HepG2 (cell line): ENCODE results near the gene RPGRIP1. TPM values are rescaled to one million over a fixed set of nuclear protein-coding genes. Genes with fewer than 3 reads are reported as not detected.

Experiments
- FOXC1 ChIP-seq: sonication (generic); formaldehyde crosslinking; IDR thresholded peaks from 2 replicates; pipeline ENCODE4 v1.8.0; 2022; ENCODE audit warnings: mild to moderate bottlenecking, missing genetic modification reagents, borderline replicate concordance
- GABPB1 ChIP-seq: IDR thresholded peaks from 2 replicates; pipeline ENCODE4 v1.6.1; 2016; ENCODE audit warnings: mild to moderate bottlenecking, missing genetic modification reagents, moderate library complexity, missing compliant biosample characterization
- GPBP1L1 ChIP-seq: sonication (generic); formaldehyde crosslinking; IDR thresholded peaks from 2 replicates; pipeline ENCODE4 v1.5.0; 2020; ENCODE audit warnings: mild to moderate bottlenecking, missing genetic modification reagents
- HNF1B ChIP-seq: sonication (generic); formaldehyde crosslinking; IDR thresholded peaks from 2 replicates; pipeline ENCODE4 v1.5.1; 2020; ENCODE audit warnings: mild to moderate bottlenecking, moderate library complexity, missing genetic modification reagents
- JUN ChIP-seq: sonication (generic); formaldehyde crosslinking; IDR thresholded peaks from 2 replicates; pipeline ENCODE4 v1.4.0; 2020; ENCODE audit warnings: mild to moderate bottlenecking, missing genetic modification reagents
- MTERF4 ChIP-seq: sonication (generic); formaldehyde crosslinking; IDR thresholded peaks from 2 replicates; pipeline ENCODE4 v1.8.0; 2023; ENCODE audit warnings: mild to moderate bottlenecking, missing genetic modification reagents
- PATZ1 ChIP-seq: sonication (generic); formaldehyde crosslinking; IDR thresholded peaks from 2 replicates; pipeline ENCODE4 v1.4.0; 2020; ENCODE audit warnings: missing genetic modification reagents
- RAD21 ChIP-seq: fragments of 450-650 bp; formaldehyde crosslinking; IDR thresholded peaks from 2 replicates; pipeline ENCODE4 v1.5.0; 2020; ENCODE audit warnings: mild to moderate bottlenecking
- SALL1 ChIP-seq: sonication (generic); formaldehyde crosslinking; IDR thresholded peaks from 2 replicates; pipeline ENCODE4 v1.8.0; 2022; ENCODE audit warnings: mild to moderate bottlenecking, missing genetic modification reagents
- SMAD1 ChIP-seq: sonication (generic); formaldehyde crosslinking; IDR thresholded peaks from 2 replicates; pipeline ENCODE4 v1.4.0; 2020; ENCODE audit warnings: missing genetic modification reagents, low read depth, mild to moderate bottlenecking, borderline replicate concordance
- SNAPC4 ChIP-seq: sonication (generic); formaldehyde crosslinking; IDR thresholded peaks from 2 replicates; pipeline ENCODE4 v1.4.0; 2020; ENCODE audit warnings: mild to moderate bottlenecking, missing genetic modification reagents
- SRSF9 ChIP-seq: fragments of 200-400 bp; formaldehyde crosslinking; IDR thresholded peaks from 2 replicates; pipeline ENCODE4 v1.6.1; 2018; ENCODE audit warnings: borderline replicate concordance, mild to moderate bottlenecking, low read depth, low read length; ENCODE audit not compliant: insufficient read depth, poor library complexity, severe bottlenecking
- TBP ChIP-seq: sonication (generic); formaldehyde crosslinking; IDR thresholded peaks from 2 replicates; pipeline ENCODE4 v1.5.0; 2020; ENCODE audit warnings: missing genetic modification reagents
- ZBTB3 ChIP-seq: sonication (generic); formaldehyde crosslinking; IDR thresholded peaks from 2 replicates; pipeline ENCODE4 v1.4.0; 2020; ENCODE audit warnings: low read depth, mild to moderate bottlenecking, moderate library complexity, missing genetic modification reagents, borderline replicate concordance
- ZNF264 ChIP-seq: sonication (generic); formaldehyde crosslinking; IDR thresholded peaks from 2 replicates; pipeline ENCODE4 v1.4.0; 2020; ENCODE audit warnings: missing genetic modification reagents
- ZNF543 ChIP-seq: sonication (generic); formaldehyde crosslinking; IDR thresholded peaks from 2 replicates; pipeline ENCODE4 v1.4.0; 2020; ENCODE audit warnings: mild to moderate bottlenecking, missing genetic modification reagents
- ZNF660 ChIP-seq: sonication (generic); formaldehyde crosslinking; IDR thresholded peaks from 2 replicates; pipeline ENCODE4 v1.5.1; 2020; ENCODE audit warnings: mild to moderate bottlenecking, low read depth, missing genetic modification reagents, borderline replicate concordance
- ZNF749 ChIP-seq: sonication (generic); formaldehyde crosslinking; IDR thresholded peaks from 2 replicates; pipeline ENCODE4 v1.8.0; 2022; ENCODE audit warnings: mild to moderate bottlenecking, missing genetic modification reagents, moderate library complexity, borderline replicate concordance
- polyA plus RNA-seq, 8 experiments: library from polyadenylated mRNA; depleted of rRNA in 3 of 8; stranded (reverse) in 7 of 8; unstranded in 1 of 8; fragments of >200 nt; fragmentation: Illumina TruSeq in 4 of 8; extraction: Trizol in 4 of 8; gene quantifications; 2 replicates each; pipeline versions ENCODE4 v1.2.1 to v1.2.3, GENCODE V29; 2011 to 2016; ENCODE audit warnings: low read depth in 4 of 8, missing spikeins in 1 of 8, mixed read lengths in 1 of 8; ENCODE audit not compliant: insufficient read depth in 1 of 8
- total RNA-seq, 5 experiments: library from RNA; depleted of rRNA; stranded (reverse); fragments of >200 nt; fragmentation: Illumina TruSeq; extraction: Trizol; gene quantifications; 2 replicates each; pipeline ENCODE4 v1.2.3, GENCODE V29; 2016; ENCODE audit warnings: low read depth in 1 of 5

Gene RPGRIP1
- total and polyA plus RNA-seq, 2 of the 13 experiments (the other 11 are each of a cell fraction or from before 2014, with no cell fraction given), result 0.13 to 1.1 TPM

GRCh38 chr14:21309238-21309636 is 29.4 kb downstream of the RPGRIP1 start (continued):
- TF ChIP-seq GPBP1L1 (no peak), SMAD1 (CRISPR knock-in tag) (no peak), SNAPC4 (CRISPR knock-in tag) (no peak), TBP (CRISPR knock-in tag) (no peak), ZNF660 (CRISPR knock-in tag) (no peak), FOXC1 (CRISPR knock-in tag) (no peak), ZBTB3 (CRISPR knock-in tag) (peak; percentile 20; the same call in 1 of the 2 replicates), SRSF9 (no peak), ZNF749 (CRISPR knock-in tag) (no peak), ZNF264 (CRISPR knock-in tag) (0 out of 2 replicates have a peak, but pooled peaks have one; percentile 3), SALL1 (no peak), GABPB1 (CRISPR knock-in tag) (no peak), PATZ1 (CRISPR knock-in tag) (no peak), JUN (CRISPR knock-in tag) (no peak), MTERF4 (CRISPR knock-in tag) (no peak), RAD21 (no peak), HNF1B (CRISPR knock-in tag) (no peak), ZNF543 (CRISPR knock-in tag) (0 out of 2 replicates have a peak, but pooled peaks have one; percentile 8)
